ENCODE measurements around the gene KCTD8.
"Not testable (repeated sequence)": the region's sequence is repeated elsewhere in the genome, so short reads cannot be mapped to it uniquely, and the experiment has no call there.

The KCTD8 gene

DNA sequence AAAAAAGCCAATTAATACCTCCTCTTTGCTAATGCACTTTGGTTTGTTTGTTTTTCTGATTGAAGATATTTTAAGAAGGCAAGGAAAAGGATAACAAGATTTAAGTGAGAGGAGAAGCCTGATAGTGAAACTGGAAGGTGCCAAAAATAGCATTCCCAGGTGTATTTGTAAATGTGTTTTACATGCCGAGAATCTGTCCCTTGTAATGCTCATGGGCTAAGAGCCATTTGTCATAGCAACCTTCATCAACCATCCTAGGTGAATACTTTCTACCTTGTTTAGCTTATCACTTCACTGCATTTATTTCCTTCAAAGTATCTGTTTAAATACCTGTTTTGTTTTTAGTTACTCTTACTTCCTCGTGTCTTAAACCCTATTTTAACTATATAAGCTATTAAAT is 127.8 kb downstream of the KCTD8 start:
- DNase-seq: no peak

GRCh38 chr4:44319129-44319528 is 129.5 kb downstream of the KCTD8 start:
- DNase-seq: no peak

GRCh38 chr4:44313702-44314101 is 134.9 kb downstream of the KCTD8 start:
- no peak for DNase-seq

DNA sequence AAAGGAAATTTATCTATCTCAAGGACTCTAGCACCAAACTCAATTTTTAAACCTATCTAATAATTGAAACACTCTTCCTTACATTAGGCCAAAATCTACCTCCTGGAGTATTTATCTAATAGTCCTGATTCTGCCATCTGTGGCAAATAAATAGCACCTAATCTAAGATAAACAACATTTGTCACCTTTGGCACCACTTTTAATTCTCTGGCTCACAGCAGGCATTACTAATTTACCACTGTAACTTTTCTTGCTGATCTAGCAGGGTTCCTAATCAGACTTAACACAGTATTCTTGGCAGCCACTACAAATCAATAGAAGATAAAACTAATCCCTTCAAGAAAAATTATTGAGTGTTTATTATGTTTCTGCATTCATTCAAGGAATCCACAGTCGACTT is 161.1 kb downstream of the KCTD8 start:
- no peak for DNase-seq

DNA sequence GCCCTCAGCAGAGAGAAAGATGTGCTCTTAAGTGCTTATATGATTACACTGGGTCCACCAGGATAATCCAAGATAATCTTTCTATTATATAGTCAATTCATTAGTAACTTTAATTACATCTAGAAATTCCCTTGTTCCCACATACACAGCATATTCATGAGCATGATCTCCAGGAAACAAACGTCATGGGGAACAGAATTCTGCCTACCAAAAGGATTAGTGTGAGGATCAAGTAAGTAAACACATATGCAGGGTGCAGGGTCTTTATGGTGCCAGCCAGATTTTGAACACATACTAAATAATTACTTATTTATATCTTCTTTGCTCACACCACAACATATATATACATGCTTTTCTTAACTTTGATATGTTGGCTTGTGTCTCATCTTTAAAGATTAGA is 169.1 kb downstream of the KCTD8 start:
- DNase-seq: no peak

DNA sequence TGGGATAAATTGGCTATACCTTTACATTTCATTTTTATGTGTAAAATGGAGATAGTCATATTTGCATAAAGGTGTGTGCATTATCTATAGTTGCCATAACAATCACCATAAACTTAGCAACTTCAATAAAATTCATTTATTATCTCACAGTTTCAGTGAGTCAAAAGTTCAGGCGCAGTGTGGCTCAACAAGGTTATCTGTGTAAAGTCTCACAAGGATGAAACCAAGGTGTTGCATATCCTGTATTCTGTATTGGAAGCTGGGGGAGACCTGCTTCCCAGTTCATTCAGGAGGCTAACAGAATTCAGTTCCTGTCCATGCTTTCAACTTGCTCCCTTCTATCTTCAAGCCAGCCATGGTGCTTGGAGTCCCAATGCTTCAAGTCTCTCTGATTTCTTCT is 169.5 kb downstream of the KCTD8 start:
- DNase-seq: no peak

GRCh38 chr4:44257461-44257860 is 191.1 kb downstream of the KCTD8 start:
- DNase-seq: no peak

DNA sequence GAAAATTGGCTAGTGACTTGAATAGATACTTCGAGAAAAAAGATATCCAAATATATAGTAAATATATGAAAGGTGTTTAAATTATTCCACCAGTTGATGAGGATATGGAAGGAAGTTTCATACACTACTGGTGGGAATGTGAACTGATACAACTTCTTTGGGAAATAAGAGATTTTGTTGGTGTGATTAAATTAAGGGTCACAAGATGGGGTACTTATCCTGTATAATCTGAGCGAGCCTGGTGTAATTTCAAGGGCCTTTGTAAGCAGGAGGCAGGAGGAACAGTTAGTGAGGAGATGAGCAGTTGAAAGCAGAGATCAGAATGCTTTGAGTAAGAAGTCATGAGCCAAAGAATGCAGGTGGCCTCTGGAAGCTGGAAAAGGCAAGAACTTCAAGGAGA is 192.2 kb downstream of the KCTD8 start:
- DNase-seq: no peak

DNA sequence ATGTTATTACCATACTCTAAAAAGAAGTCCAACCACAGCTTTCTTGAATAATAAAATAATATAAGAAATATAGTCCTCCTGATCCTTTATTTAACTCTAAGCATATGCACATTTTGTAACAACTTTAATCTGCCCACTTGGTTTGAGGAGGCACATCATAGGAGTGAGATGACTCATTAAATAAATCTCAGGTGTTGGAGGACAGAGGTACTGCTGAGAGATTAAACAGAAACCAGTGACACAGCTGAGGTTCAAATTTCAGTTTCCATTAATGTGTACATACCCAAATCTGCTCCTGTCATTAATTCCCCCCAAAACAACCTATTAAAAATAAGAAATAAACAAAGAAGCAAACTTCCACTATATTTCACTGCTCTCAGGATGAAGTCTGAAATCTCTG is 211.0 kb downstream of the KCTD8 start:
- no peak for DNase-seq

DNA sequence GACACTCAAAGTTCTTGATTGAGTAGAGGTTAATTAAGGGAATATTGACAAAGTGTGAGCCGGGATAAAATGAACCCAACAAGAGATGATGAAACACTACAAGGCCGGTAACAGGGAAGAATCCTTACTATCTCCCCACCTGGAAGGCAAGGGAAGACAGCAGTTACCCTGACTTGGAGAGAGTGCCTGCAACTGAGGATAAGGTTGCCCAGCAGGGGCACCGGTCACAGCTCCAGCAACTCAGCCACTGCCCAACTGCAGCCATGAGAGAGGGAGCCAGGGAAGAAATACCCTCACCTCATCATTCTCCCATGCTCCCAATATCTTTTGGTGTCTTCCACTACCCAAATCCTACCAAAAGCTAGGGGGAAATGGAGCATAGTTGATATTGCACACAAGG is 212.7 kb downstream of the KCTD8 start:
- no peak for DNase-seq

GRCh38 chr4:44232262-44232661 is 216.3 kb downstream of the KCTD8 start:
- DNase-seq: no peak

DNA sequence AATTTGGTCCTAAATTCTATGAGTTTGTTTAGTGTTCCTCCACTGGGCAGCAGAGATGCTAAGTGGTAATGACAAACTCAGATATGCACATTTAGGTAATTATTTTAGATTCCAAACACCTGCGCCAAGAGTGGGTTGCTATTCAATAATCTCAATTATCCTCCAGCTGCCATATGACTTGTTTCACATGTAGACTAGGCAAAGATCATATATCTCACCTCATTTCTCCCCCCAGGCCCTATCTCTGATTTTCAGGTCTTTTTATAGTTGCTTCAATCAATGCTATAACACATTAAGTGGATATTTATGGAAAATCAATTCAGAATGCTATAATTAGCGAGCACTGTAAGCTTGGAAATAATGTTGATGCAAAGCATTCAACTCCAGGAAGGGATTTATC is 217.6 kb downstream of the KCTD8 start:
- no peak for DNase-seq

DNA sequence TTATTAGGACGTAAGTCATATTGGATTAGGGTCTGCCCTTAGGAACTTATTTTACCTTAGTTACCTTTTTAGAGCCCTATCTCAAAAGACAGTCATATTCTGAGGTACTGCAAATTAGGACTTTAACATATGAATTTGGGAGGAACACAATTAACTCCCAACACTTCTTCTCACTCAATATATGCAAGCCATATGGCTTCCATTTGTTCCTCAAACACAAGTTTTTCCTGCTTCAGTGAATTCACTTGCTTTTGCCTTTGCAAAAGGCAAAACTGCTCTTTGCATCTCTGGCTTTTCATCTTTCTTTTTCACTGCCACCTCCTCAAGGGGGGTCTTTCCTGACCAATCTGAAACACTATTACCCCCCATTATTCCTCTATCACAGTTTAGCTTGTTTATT is 220.3 kb downstream of the KCTD8 start:
- DNase-seq: no peak

GRCh38 chr4:44221407-44221806 is 227.2 kb downstream of the KCTD8 start:
- DNase-seq: no peak

GRCh38 chr4:44210750-44211149 is 237.9 kb downstream of the KCTD8 start:
- no peak for DNase-seq

DNA sequence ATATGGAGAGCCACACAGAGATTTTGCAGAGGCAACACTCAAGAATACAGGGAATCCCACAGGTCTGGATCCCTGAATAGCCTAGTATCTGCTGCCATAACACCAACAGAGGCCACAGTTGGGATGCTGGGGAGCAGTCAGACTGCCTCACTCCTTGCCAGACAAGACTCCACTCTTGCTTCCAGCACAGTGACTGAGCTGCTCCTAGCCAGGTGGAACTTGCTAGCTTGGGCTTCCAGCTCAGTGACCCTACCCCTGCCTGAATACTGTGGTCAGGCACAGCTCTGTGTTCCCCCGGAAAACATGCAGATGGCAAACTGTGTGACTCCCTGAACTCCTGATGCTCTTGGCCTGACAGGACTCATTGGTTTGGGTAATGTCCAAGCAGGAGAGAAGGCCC is 251.8 kb downstream of the KCTD8 start:
- DNase-seq: no peak

GRCh38 chr4:44194365-44194764 is 254.2 kb downstream of the KCTD8 start:
- DNase-seq: no peak

DNA sequence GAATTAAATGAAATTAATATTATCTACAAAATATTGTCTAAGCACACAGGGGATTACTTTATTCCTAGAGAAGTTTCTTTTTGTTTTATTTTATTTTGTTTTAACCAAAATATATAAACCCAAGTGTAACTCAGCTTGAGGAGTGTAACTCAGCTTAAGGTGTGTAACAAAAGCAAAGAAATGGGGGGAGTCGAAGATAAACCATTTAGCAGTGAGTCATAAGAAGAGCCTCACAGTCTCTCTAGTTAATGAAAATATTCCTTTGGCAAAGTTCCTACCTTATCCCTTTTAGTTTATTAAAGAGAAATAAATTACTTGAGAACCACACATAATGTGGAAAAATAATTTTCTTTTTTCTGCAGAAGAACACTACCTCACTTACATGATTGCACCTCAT is 261.8 kb downstream of the KCTD8 start:
- DNase-seq: no peak

- no peak for DNase-seq
Measured at GRCh38 chr4:44186096-44186849, 262.3 kb downstream of the KCTD8 start.

- not testable (repeated sequence) for DNase-seq
Measured at GRCh38 chr4:44181491-44182349, 266.9 kb downstream of the KCTD8 start.

DNA sequence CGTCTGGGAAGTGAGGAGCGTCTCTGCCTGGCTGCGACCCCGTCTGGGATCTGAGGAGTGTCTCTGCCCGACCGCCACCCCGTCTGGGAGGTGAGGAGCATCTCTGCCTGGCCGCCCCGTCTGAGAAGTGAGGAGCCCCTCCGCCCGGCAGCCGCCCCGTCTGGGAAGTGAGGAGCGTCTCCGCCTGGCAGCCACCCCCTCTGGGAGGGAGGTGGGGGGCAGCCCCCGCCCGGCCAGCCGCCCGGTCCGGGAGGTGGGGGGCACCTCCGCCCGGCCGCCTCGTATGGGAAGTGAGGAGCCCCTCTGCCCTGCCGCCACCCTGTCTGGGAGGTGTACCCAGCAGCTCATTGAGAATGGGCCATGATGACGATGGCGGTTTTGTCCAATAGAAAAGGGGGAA is 280.8 kb downstream of the KCTD8 start:
- DNase-seq: not testable (repeated sequence)

DNA sequence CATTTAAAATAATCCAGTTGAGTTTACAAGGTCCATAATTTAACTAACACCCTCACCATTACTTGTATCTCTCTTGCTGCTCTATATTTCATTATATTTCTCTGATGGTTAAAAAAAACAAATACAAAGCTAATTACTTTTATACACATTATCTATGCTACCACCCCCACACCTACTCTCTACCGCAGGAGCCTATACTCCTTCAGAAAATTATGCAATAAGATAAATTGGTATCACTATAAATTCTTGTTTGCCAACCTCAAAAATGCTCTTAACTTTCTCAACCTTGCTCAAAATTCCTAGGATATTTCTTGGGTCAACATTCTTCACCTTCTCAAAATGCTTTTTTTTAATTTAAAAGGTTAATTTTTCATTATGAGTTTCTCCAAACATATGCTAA is 282.7 kb downstream of the KCTD8 start:
- DNase-seq: no peak

DNA sequence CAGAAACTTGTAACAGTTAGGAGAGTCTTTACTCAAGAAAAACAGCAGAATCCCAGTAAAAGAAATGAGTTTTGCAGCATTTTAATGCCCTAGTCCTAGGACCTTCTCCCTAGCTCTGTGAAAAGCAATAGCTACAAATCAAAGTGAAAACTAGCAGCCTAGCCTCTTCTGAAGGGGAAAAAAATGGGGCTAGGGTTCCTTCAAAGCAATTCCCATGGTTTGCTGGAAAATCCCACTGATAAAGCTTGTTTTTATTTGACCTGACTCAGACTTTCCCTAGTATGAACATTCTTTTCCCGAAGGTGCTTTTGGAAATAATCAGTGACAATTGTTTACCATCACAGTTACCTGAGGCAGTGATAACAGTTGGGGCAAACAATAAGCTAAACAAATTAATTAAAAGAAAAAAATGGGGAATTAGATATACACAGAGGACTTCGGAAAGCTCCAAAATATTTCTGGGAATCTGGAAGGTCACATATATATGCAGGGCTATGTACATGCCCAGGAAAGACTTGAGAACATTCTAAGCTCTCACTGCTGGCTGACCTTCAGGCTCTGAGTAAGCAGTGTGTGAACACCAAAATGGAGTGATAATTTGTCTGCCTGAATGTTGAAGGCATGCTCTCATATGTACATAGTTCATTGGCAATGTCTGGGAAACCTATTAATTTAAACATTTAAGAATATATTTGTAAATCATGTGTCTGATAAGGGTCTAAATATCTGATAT is 285.9 kb downstream of the KCTD8 start:
- no peak for DNase-seq

DNA sequence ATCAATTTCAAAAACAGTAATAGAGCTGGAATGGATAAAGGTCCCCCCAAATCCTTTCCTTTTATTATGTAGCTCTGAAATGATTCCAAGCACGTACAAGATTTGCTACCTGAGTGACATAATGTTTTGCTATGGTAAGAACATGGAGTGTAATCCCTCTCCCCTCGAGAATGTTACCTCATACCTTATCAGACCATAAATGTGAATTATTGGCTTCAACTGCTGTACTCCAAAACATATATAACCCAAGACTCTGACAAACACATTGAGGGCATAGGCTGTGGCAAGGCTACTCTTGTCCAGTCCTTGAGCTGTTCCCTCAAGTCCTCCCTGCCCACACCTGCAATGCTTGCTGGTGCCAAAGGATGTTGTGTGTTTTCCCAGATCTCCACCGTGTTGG is 286.9 kb downstream of the KCTD8 start:
- no peak for DNase-seq
